NCI-H2171 (cell line): ENCODE results near the gene AHSP.
"Not testable (repeated sequence)": the region's sequence is repeated elsewhere in the genome, so short reads cannot be mapped to it uniquely, and the experiment has no call there.

ENCODE experiments used
- DNase-seq: peaks from one replicate; lab custom pipeline; 2025; lab: John Stamatoyannopoulos, UW

The AHSP gene

GRCh38 chr16:31527734-31528274 is at the start of gene AHSP:
TSS of gene AHSP (plus strand) at chr16:31527900. CDS start at chr16:31528140, 240 bp downstream.
- no peak for DNase-seq

- no peak for DNase-seq
These were observed 48.7 kb upstream of the AHSP start for GRCh38 chr16:31478956-31479355.

GRCh38 chr16:31479751-31480150 is 47.9 kb upstream of the AHSP start:
- DNase-seq, result no peak

GRCh38 chr16:31480851-31481536 is 46.7 kb upstream of the AHSP start:
- no peak for DNase-seq

GRCh38 chr16:31483081-31483480 is 44.6 kb upstream of the AHSP start, which contains the start of gene SLC5A2:
TSS of gene SLC5A2 (plus strand) at chr16:31483123. CDS start at chr16:31483137, 14 bp downstream.
- no peak for DNase-seq

- not testable (repeated sequence) for DNase-seq
These were observed 43.7 kb upstream of the AHSP start for GRCh38 chr16:31484048-31484447.

GRCh38 chr16:31484491-31485171 is 43.1 kb upstream of the AHSP start:
- no peak for DNase-seq

GRCh38 chr16:31485571-31485970 is 42.1 kb upstream of the AHSP start:
- no peak for DNase-seq

GRCh38 chr16:31486045-31486444 is 41.7 kb upstream of the AHSP start:
- DNase-seq, result no peak

- DNase-seq, result no peak
These were observed 40.5 kb upstream of the AHSP start for GRCh38 chr16:31487071-31487719.

- DNase-seq, result peak; percentile 72
These were observed 39.8 kb upstream of the AHSP start for GRCh38 chr16:31487720-31488467.

- no peak for DNase-seq
These were observed 39.0 kb upstream of the AHSP start for GRCh38 chr16:31488468-31489297.

- DNase-seq, result no peak
These were observed 38.5 kb upstream of the AHSP start for GRCh38 chr16:31489298-31489564.

GRCh38 chr16:31489616-31490584 is 37.8 kb upstream of the AHSP start:
- no peak for DNase-seq

- DNase-seq, result no peak
These were observed 35.8 kb upstream of the AHSP start for GRCh38 chr16:31491778-31492418.

GRCh38 chr16:31493506-31494125 is 34.1 kb upstream of the AHSP start:
- no peak for DNase-seq

- DNase-seq, result no peak
These were observed 31.0 kb upstream of the AHSP start for GRCh38 chr16:31496670-31497069.

GRCh38 chr16:31498493-31498892 is 29.2 kb upstream of the AHSP start:
- no peak for DNase-seq

GRCh38 chr16:31499928-31500327 is 27.8 kb upstream of the AHSP start:
- no peak for DNase-seq
